Gastrocnemius medialis (tissue), 4 donors: Measurements from ENCODE around the gene AMPD2. TPM values are rescaled to one million over a fixed set of nuclear protein-coding genes. Genes with fewer than 3 reads are reported as not detected.

ENCODE experiments used
- ATAC-seq, 2 donors: fragments of 150-250 bp; one replicate each; pipeline ENCODE4 v1.9.1; 2016
- DNase-seq, 2 donors: peaks; one replicate each; pipeline ENCODE4 v3.0.0-alpha.2; 2019
- H3K27ac ChIP-seq, 4 donors: fragments of 200-600 bp; sonication (generic); 1 replicate in 1 of 4; 2 replicates in 3 of 4; pipeline ENCODE4 v1.5.1; 2016 to 2018; ENCODE audit warnings: mild to moderate bottlenecking in 2 of 4, moderate library complexity in 1 of 4
- H3K27me3 ChIP-seq, 3 donors: fragments of 200-600 bp; sonication (generic) in 2 of 3; 1 replicate in 1 of 3; 2 replicates in 2 of 3; pipeline versions ENCODE4 v1.5.1 to v1.6.0; 2016 to 2019; ENCODE audit warnings: mild to moderate bottlenecking in 1 of 3, moderate library complexity in 1 of 3
- H3K36me3 ChIP-seq, 2 donors: fragments of 200-600 bp; sonication (generic) in 1 of 2; one replicate each; pipeline ENCODE4 v1.5.1; 2017 to 2018
- H3K4me1 ChIP-seq, 2 donors: fragments of 200-600 bp; sonication (generic) in 1 of 2; one replicate each; pipeline ENCODE4 v1.5.1; 2016 to 2017; ENCODE audit warnings: mild to moderate bottlenecking in 2 of 2
- H3K4me3 ChIP-seq, 4 donors: fragments of 200-600 bp; sonication (generic) in 3 of 4; 1 replicate in 1 of 4; 2 replicates in 3 of 4; pipeline ENCODE4 v1.5.1; 2016 to 2019; ENCODE audit warnings: mild to moderate bottlenecking in 2 of 4
- H3K9me3 ChIP-seq, 3 donors: fragments of 200-600 bp; sonication (generic) in 2 of 3; 1 replicate in 1 of 3; 2 replicates in 2 of 3; pipeline ENCODE4 v1.5.1; 2016 to 2019
- POLR2A ChIP-seq, 2 donors: fragments of 450-650 bp; IDR thresholded peaks; one replicate each; pipeline ENCODE4 v1.6.1; 2017; ENCODE audit warnings: antibody characterized with exemption in 2 of 2, mild to moderate bottlenecking in 2 of 2, moderate library complexity in 2 of 2
- in situ Hi-C, 4 donors: fragments of 200-750 bp; cut with MboI; loops; one replicate each; pipeline versions ENCODE4 v1.15.0 to v1.8.0; 2017; ENCODE audit warnings: low sequenced_read_pairs in 4 of 4
- intact Hi-C: fragments of 100-400 bp; cut with DNase I; formaldehyde crosslinking; loops from one replicate; pipeline ENCODE4 v1.15.1; 2023; ENCODE audit warnings: low total_unique reads
- total RNA-seq, 4 donors: library from RNA; depleted of rRNA; stranded (reverse); fragments of >200 nt; gene quantifications; one replicate each; pipeline versions ENCODE4 v1.1.0 to v1.2.3, GENCODE V29; 2016
- TF ChIP-seq, protein P1 (sequence below), 5 experiments: fragments of 450-650 bp in 3 of 5; fragments of 200-600 bp in 2 of 5; sonication (generic) in 2 of 5; IDR thresholded peaks in 4 of 5; conservative IDR thresholded peaks in 1 of 5; 1 replicate in 4 of 5; 2 replicates in 1 of 5; pipeline ENCODE4 v1.5.1; 2016 to 2019; ENCODE audit warnings: antibody characterized with exemption in 5 of 5, mild to moderate bottlenecking in 3 of 5, moderate library complexity in 3 of 5

Gene AMPD2
- total RNA-seq, 4 donors from 2014 or later = 5.3 to 19.4 (median 10.4) TPM

DNA sequence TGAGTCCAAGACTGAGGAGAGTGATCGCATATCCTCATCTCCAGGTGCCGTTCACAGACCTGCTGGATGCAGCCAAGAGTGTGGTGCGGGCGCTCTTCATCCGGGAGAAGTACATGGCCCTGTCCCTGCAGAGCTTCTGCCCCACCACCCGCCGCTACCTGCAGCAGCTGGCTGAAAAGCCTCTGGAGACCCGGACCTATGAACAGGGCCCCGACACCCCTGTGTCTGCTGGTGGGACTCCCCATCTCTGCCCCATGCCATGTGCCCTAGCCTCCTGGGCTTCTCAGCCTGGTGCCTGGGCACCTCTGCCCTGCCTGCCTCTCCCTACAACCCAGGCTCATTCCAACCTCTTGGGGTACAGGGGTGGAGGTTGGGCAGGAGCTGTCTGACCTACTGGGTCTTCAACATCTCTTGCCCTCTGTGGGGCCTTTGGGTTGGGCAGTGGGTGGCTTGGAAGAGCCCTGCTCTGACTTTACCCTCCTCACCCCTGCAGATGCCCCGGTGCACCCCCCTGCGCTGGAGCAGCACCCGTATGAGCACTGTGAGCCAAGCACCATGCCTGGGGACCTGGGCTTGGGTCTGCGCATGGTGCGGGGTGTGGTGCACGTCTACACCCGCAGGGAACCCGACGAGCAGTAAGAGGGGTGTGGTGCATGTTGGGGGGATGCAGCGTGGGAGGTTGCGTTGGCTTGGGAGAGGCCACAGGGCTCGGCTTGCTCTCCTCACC lies 7.2 kb downstream of the AMPD2 start:
- Histone ChIP-seq H3K9me3 (no peaks in the 10 kb centered on the region), H3K4me3 (no peak overlapping the region), H3K27me3 (no peaks in the 10 kb centered on the region), H3K4me1 (peaks cover 0 to 3% of the 10 kb centered on the region in 2 donors), H3K27ac (no peak overlapping the region), H3K36me3 (peaks cover 0 to 28% of the 10 kb centered on the region in 2 donors)
- no peak for ATAC-seq
- no peak for DNase-seq
- TF ChIP-seq, protein P1, sequence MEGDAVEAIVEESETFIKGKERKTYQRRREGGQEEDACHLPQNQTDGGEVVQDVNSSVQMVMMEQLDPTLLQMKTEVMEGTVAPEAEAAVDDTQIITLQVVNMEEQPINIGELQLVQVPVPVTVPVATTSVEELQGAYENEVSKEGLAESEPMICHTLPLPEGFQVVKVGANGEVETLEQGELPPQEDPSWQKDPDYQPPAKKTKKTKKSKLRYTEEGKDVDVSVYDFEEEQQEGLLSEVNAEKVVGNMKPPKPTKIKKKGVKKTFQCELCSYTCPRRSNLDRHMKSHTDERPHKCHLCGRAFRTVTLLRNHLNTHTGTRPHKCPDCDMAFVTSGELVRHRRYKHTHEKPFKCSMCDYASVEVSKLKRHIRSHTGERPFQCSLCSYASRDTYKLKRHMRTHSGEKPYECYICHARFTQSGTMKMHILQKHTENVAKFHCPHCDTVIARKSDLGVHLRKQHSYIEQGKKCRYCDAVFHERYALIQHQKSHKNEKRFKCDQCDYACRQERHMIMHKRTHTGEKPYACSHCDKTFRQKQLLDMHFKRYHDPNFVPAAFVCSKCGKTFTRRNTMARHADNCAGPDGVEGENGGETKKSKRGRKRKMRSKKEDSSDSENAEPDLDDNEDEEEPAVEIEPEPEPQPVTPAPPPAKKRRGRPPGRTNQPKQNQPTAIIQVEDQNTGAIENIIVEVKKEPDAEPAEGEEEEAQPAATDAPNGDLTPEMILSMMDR (IDR thresholded peaks at IDR 0.05 in 4 of 5, conservative IDR thresholded peaks at IDR 0.05 in 1 of 5) = no peak
- TF ChIP-seq POLR2A (IDR thresholded peaks at IDR 0.05) = no peak
- intact Hi-C loops = no loop called here
- in situ Hi-C loops = loop anchor here (10.0 kb wide), 2 partner anchors 82 to 358 kb away; partner anchors contain the start of genes GNAI3 (in 3 of the 4) and AHCYL1 (in 1 of the 4)

DNA sequence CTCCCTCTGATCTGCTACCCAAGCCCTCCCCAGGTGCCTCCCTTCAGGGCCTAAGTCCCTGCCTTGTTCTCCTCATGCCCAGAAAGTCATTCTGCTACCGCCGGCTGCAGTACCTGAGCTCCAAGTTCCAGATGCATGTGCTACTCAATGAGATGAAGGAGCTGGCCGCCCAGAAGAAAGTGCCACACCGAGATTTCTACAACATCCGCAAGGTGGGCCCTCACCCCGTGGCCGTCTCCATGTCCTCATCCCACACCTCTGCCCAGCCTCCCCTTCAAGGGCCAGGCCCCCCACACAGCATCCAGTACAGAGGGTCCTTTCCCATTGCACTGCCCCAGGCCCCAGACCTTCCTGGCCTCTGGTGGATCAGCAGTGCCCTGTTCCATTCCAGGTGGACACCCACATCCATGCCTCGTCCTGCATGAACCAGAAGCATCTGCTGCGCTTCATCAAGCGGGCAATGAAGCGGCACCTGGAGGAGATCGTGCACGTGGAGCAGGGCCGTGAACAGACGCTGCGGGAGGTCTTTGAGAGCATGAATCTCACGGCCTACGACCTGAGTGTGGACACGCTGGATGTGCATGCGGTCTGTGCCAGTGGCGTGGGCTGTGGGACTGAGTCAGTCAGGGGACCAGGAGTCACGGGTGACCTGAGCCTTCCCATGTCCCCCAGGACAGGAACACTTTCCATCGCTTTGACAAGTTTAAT lies 8.2 kb downstream of the AMPD2 start:
- H3K36me3 ChIP-seq = peaks cover 0 to 28% of the 10 kb centered on the region in 2 donors
- no peak overlapping the region for H3K4me3 ChIP-seq
- H3K9me3 ChIP-seq = no peaks in the 10 kb centered on the region
- ATAC-seq = no peak
- no peaks in the 10 kb centered on the region for H3K27me3 ChIP-seq
- in situ Hi-C loops = loop anchor here (10.0 kb wide), 2 partner anchors 83 to 357 kb away; partner anchors contain the start of genes GNAI3 (in 3 of the 4) and AHCYL1 (in 1 of the 4)
- no peak overlapping the region for H3K27ac ChIP-seq
- intact Hi-C loops = no loop called here
- TF ChIP-seq, protein P1 (IDR thresholded peaks at IDR 0.05 in 4 of 5, conservative IDR thresholded peaks at IDR 0.05 in 1 of 5) = no peak
- TF ChIP-seq POLR2A (IDR thresholded peaks at IDR 0.05) = no peak
- peaks cover 0 to 3% of the 10 kb centered on the region in 2 donors for H3K4me1 ChIP-seq
- no peak for DNase-seq

DNA sequence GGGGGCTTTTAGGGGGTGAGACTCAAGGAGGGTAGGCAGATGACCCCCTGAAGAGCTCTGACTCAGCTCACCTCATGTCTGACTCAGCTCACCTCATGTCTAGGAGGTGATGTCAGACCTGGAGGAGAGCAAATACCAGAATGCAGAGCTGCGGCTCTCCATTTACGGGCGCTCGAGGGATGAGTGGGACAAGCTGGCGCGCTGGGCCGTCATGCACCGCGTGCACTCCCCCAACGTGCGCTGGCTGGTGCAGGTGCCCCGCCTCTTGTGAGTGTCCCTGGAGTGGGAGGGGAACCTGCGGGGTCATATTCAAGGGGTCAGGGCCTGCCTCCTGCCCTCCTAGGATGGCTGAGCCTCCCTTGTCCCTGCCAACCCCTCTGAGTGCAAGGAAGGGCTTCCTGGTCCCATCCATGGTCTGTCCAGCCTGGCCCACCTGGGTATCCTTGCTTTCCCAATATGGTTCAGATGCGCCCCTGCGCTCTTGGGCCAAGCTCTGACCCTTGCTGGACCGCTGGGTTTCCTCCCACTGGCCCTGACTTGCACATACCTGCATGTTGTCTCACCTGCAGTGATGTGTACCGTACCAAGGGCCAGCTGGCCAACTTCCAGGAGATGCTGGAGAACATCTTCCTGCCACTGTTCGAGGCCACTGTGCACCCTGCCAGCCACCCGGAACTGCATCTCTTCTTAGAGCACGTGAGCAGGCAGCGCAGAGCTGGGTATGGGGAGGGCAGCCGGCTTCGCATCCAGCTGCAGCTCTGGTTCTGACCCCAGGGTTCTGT lies 9.1 kb downstream of the AMPD2 start:
- H3K27ac ChIP-seq = no peak overlapping the region
- peaks cover 0 to 3% of the 10 kb centered on the region in 2 donors for H3K4me1 ChIP-seq
- H3K9me3 ChIP-seq = no peaks in the 10 kb centered on the region
- ATAC-seq (no peak), DNase-seq (no peak)
- H3K4me3 ChIP-seq = no peak overlapping the region
- no peak for TF ChIP-seq POLR2A (IDR thresholded peaks at IDR 0.05)
- TF ChIP-seq, protein P1 (IDR thresholded peaks at IDR 0.05 in 4 of 5, conservative IDR thresholded peaks at IDR 0.05 in 1 of 5) = no peak
- H3K27me3 ChIP-seq = no peaks in the 10 kb centered on the region
- intact Hi-C loops (no loop called here), in situ Hi-C loops (loop anchor here (10.0 kb wide), 2 partner anchors 84 to 356 kb away; partner anchors contain the start of genes GNAI3 (in 3 of the 4) and AHCYL1 (in 1 of the 4))
- peaks cover 0 to 28% of the 10 kb centered on the region in 2 donors for H3K36me3 ChIP-seq

DNA sequence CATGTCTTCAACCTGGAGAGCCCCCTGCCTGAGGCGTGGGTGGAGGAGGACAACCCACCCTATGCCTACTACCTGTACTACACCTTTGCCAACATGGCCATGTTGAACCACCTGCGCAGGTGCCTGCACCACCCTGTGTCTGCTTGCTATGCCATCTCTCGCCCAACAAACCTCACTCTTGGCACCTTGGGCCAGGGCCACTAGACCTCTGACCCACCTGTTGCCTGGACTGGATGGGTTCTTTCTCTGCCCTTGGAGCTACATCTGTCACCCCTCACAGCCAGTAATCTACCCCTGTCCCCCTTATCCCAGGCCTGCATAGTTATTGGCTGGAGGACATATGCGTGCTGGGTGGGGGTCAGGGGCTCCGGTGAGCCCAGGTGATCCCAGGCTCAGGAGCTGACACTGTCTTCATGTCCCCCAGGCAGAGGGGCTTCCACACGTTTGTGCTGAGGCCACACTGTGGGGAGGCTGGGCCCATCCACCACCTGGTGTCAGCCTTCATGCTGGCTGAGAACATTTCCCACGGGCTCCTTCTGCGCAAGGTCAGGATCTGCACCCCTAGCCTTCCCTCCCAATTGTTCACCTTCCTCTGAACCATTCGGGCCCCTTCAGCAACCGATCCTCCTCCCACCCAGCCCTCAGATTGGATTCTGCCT lies 9.9 kb downstream of the AMPD2 start:
- Histone ChIP-seq H3K27me3 (no peaks in the 10 kb centered on the region), H3K27ac (no peak overlapping the region), H3K4me3 (no peak overlapping the region), H3K36me3 (peaks cover 0 to 28% of the 10 kb centered on the region in 2 donors), H3K4me1 (no peaks in the 10 kb centered on the region), H3K9me3 (no peaks in the 10 kb centered on the region)
- in situ Hi-C loops (loop anchor here (10.0 kb wide), 2 partner anchors 85 to 355 kb away; partner anchors contain the start of genes GNAI3 (in 3 of the 4) and AHCYL1 (in 2 of the 4)), intact Hi-C loops (no loop called here)
- ATAC-seq (no peak), DNase-seq (no peak)
- TF ChIP-seq, protein P1 (IDR thresholded peaks at IDR 0.05 in 4 of 5, conservative IDR thresholded peaks at IDR 0.05 in 1 of 5) = no peak
- TF ChIP-seq POLR2A (IDR thresholded peaks at IDR 0.05) = no peak
